Loucy (cell line): ENCODE results near the gene LIPC.

Experiments
- H2AFZ ChIP-seq: fragments of 200-600 bp; sonication (generic); 2 replicates; pipeline ENCODE4 v1.6.0; 2016; ENCODE audit warnings: antibody characterized with exemption, mild to moderate bottlenecking, low read length, moderate library complexity
- H3F3A ChIP-seq: fragments of 200-600 bp; 2 replicates; pipeline ENCODE4 v1.6.0; 2016; ENCODE audit warnings: antibody characterized with exemption, low read depth, mild to moderate bottlenecking
- H3K27me3 ChIP-seq: fragments of 200-600 bp; sonication (generic); 2 replicates; pipeline ENCODE4 v1.6.1; 2014; ENCODE audit warnings: low read length, mild to moderate bottlenecking; ENCODE audit not compliant: insufficient read depth, poor library complexity, severe bottlenecking
- H3K36me3 ChIP-seq: fragments of 200-600 bp; sonication (generic); 2 replicates; pipeline ENCODE4 v1.6.1; 2016; ENCODE audit warnings: low read length; ENCODE audit not compliant: insufficient read depth
- H3K4me1 ChIP-seq: fragments of 200-600 bp; sonication (generic); 2 replicates; pipeline ENCODE4 v1.5.1; 2014; ENCODE audit warnings: low read length, mild to moderate bottlenecking; ENCODE audit not compliant: insufficient read depth, poor library complexity, severe bottlenecking
- H3K4me2 ChIP-seq: fragments of 200-600 bp; sonication (generic); 2 replicates; pipeline ENCODE4 v1.6.0; 2014; ENCODE audit warnings: antibody characterized with exemption, low read length, low read depth, mild to moderate bottlenecking; ENCODE audit not compliant: poor library complexity, severe bottlenecking
- H3K4me3 ChIP-seq: fragments of 200-600 bp; sonication (generic); 2 replicates; pipeline ENCODE4 v1.5.1; 2014; ENCODE audit warnings: low read length, mild to moderate bottlenecking, mixed read lengths; ENCODE audit not compliant: poor library complexity, severe bottlenecking
- H3K79me2 ChIP-seq: fragments of 200-600 bp; sonication (generic); 2 replicates; pipeline ENCODE4 v1.6.1; 2014; ENCODE audit warnings: low read length; ENCODE audit not compliant: insufficient read depth
- H3K9ac ChIP-seq: fragments of 200-600 bp; sonication (generic); 2 replicates; pipeline ENCODE4 v1.6.0; 2014; ENCODE audit warnings: mild to moderate bottlenecking, low read depth, low read length, moderate library complexity; ENCODE audit not compliant: poor library complexity, severe bottlenecking
- H3K9me2 ChIP-seq: fragments of 200-600 bp; sonication (generic); replicated peaks from 2 replicates; pipeline ENCODE4 v1.6.1; 2016; ENCODE audit warnings: low read depth, low read length, mixed read lengths
- H3K9me3 ChIP-seq: fragments of 200-600 bp; sonication (generic); 2 replicates; pipeline ENCODE4 v1.6.1; 2014; ENCODE audit warnings: mild to moderate bottlenecking, antibody characterized with exemption, low read length, low read depth; ENCODE audit not compliant: insufficient read depth
- H4K20me1 ChIP-seq: fragments of 200-600 bp; sonication (generic); 2 replicates; pipeline ENCODE4 v1.6.0; 2014; ENCODE audit warnings: antibody characterized with exemption, low read length, mild to moderate bottlenecking; ENCODE audit not compliant: insufficient read depth, poor library complexity, severe bottlenecking
- CTCF ChIP-seq: fragments of 200-600 bp; sonication (generic); conservative IDR thresholded peaks from 2 replicates; pipeline ENCODE4 v1.5.1; 2014; ENCODE audit warnings: mild to moderate bottlenecking, antibody characterized with exemption, low read length
- EZH2phosphoT487 ChIP-seq: fragments of 200-600 bp; IDR thresholded peaks from 2 replicates; pipeline ENCODE4 v1.6.1; 2018; ENCODE audit warnings: antibody characterized with exemption, mild to moderate bottlenecking, moderate library complexity, borderline replicate concordance

Gene LIPC

GRCh38 chr15:58495891-58496408 lies 64.2 kb downstream of the LIPC start:
- Histone ChIP-seq H3K4me2 (peak overlapping the region; percentile 53), H3K4me3 (no peak overlapping the region)
- TF ChIP-seq CTCF (no peak), EZH2phosphoT487 (no peak)

GRCh38 chr15:58497046-58497785 lies 65.4 kb downstream of the LIPC start:
- Histone ChIP-seq H3K9ac (no peak overlapping the region), H3K4me2 (no peak overlapping the region), H3K9me3 (no peaks in the 10 kb centered on the region), H4K20me1 (no peaks in the 10 kb centered on the region), H3K4me1 (peaks cover 26% of the 10 kb centered on the region), H3F3A (no peaks in the 10 kb centered on the region), H3K9me2 (no peaks in the 10 kb centered on the region), H3K27me3 (no peaks in the 10 kb centered on the region), H3K79me2 (no peaks in the 10 kb centered on the region), H3K4me3 (no peak overlapping the region), H3K36me3 (no peaks in the 10 kb centered on the region), H2AFZ (no peak overlapping the region)
- no peak for TF ChIP-seq EZH2phosphoT487

More at GRCh38 chr15:58495891-58496408, 64.2 kb downstream of the LIPC start:
- H3K79me2 ChIP-seq: no peaks in the 10 kb centered on the region
- no peaks in the 10 kb centered on the region for H3K36me3 ChIP-seq
- no peaks in the 10 kb centered on the region for H3K9me3 ChIP-seq
- no peaks in the 10 kb centered on the region for H4K20me1 ChIP-seq
- H3K9me2 ChIP-seq: no peaks in the 10 kb centered on the region
- no peak overlapping the region for H2AFZ ChIP-seq
- no peaks in the 10 kb centered on the region for H3F3A ChIP-seq
- H3K4me1 ChIP-seq: peaks cover 26% of the 10 kb centered on the region
- H3K9ac ChIP-seq: no peak overlapping the region
- no peaks in the 10 kb centered on the region for H3K27me3 ChIP-seq

DNA sequence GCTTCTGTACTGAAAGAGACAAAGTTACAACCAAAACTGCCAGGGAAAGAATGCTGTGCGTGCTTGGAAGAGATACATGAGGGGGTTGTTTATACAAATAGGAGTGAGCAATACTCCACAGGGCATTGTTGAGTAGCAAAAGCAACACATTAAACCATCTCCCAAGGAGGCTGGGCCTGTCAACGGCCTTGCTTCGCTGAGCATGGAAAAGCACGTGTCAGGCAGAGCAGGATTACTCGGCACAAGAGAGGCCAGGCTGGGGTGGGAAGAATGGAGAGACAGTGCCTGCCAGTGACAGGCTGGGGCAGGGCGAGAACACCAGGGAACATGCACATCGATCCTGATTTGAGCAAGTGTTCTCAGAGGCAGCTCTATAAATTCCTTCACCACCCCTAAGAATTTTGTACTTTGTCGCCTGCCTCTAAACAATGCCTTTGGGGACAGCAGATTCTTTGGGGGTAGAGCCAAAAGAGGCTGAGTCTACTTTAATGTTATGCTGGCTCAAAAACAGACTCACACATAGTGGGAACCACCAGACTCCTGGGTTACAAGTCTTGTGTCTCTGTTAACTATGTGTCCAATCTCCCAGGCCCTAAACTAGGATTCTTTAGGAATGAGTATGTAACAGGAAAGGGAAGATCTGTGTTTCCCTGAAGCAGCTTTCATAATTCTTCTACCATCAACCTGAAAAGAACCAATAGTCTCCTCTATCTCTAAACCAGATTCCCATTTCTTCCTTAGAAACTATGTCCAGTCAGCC lies 67.2 kb downstream of the LIPC start:
- Histone ChIP-seq H3F3A (no peaks in the 10 kb centered on the region), H3K4me1 (peaks cover 14% of the 10 kb centered on the region), H3K27me3 (no peaks in the 10 kb centered on the region), H4K20me1 (no peaks in the 10 kb centered on the region), H3K9me3 (no peaks in the 10 kb centered on the region), H2AFZ (no peak overlapping the region), H3K9ac (no peak overlapping the region), H3K36me3 (no peaks in the 10 kb centered on the region), H3K9me2 (no peaks in the 10 kb centered on the region), H3K4me3 (no peak overlapping the region), H3K79me2 (no peaks in the 10 kb centered on the region), H3K4me2 (no peak overlapping the region)
- TF ChIP-seq CTCF (no peak), EZH2phosphoT487 (no peak)
